HG03457 (cell line): ENCODE measurements around the gene SHC4.
"Not testable (repeated sequence)": the region's sequence is repeated elsewhere in the genome, so short reads cannot be mapped to it uniquely, and the experiment has no call there.

Source experiments
- ATAC-seq: cut with Tn5 transposase; IDR thresholded peaks from one replicate; pipeline ENCODE4 v1.9.1; 2021; ENCODE audit warnings: moderate number of reproducible peaks; ENCODE audit not compliant: unreplicated experiment

SHC4 gene

DNA sequence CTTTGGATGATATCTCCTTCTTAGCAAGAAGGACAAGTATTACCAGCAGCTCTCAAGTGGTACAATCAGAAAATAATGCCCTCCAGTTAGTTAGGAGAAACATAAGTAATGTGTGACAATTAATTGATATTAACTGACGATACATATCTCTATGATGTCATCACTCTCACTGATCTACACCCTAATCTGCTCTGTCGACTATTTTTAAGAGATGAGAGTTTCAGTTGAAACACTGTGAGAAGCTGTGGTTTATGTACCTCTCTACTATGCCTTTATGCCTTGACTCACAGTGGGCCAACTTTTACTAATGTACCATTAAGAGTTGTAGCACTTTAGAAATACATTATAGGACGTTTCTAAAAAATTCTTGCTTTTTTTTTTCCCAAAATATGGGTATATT, 161.5 kb downstream of the SHC4 start:
- ATAC-seq, result no peak

GRCh38 chr15:48800811-48801455, 162.8 kb downstream of the SHC4 start:
- no peak for ATAC-seq

GRCh38 chr15:48800245-48800644, 163.5 kb downstream of the SHC4 start:
- no peak for ATAC-seq

DNA sequence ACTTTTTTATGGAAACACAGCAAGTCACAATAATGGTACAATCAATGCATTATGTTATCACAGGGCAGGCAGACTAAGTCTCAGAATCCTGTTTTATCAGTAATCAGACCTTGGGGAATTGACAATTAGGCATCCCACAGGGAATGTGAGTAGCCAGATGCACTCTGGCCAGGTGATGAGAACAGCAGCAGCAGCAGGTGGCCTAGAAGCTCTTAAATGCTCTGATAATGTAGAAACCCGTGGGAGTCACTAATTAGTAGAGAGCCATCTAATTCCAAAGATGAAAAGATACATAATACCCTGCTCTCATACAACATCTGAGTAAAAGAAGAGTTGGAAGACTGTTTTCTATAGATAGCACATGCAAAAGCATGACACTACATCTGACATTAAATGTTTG, 165.4 kb downstream of the SHC4 start:
- ATAC-seq, result no peak

GRCh38 chr15:48796930-48797329, 166.8 kb downstream of the SHC4 start:
- peak; percentile 50 for ATAC-seq

DNA sequence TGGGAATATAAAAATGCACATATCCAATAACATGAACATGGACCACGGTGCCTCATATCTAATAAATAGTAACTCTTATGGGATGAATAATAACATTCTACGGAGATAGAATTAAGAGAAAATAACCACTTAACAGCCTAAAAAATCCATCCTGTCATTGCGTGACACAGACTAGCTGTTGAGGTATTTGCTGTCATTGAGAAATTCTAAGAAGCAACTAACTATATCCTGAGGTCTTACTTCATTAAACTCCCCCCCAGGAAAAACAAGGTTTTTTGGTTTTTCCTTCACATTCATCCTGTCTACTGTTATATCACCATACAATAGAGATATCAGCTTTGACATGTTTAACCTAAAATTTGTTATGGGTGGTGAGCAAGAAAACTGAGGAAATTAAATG, 167.2 kb downstream of the SHC4 start:
- no peak for ATAC-seq

DNA sequence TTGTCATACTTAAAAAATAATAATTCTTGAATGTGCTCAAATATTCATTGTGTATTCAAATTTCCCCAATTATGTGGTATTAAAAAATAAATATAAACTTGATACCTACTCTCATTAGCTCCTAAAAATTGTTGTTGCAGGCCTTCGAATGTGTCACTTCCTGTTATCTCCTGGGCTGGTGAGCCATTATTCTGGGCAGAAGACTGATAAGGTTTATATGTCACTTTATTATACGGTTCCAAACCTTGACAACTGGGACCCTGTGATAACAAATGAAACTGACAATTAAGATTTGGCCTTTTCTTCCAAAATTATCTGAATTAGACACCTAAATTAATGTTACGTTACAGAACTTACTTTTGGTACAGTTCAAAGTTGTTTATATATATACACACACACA, 167.8 kb downstream of the SHC4 start:
- no peak for ATAC-seq

DNA sequence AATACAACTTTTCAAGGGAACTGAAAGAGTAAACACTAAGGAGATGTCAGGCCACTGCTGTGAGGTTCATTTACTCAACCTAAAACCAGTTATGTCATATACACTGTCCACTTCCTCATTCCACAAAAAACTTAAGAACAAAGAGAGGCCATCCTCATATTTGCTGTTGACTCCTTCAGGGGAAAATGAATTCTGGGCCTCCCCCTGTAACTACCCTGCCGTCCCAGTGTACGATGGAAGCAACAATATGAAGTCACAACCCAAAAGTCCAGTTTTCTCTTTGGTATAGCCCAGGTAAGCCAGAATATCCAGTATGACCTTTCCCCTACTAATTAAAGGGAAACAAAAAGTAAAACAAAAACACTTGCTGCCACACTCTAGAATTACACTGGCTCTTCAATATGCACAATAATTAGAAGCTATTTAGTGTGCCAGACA, 169.0 kb downstream of the SHC4 start:
- no peak for ATAC-seq

DNA sequence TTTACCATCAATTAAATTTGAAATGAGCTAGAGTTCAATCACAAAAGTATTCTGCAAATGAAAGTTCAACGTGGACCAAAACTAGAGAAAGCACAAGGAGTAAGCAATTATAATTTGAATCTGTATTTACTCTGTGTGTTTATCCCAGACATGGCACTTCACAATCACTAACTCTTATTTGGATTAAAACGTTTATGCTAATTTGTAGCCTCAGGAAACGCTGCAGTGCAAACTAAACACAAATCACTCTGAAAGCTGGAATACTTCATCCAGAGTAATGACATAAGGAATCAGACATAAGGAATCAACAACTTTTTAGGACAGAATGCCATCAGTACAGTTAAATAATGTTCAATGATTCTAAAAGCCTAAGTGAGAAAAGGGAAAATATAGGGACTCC, 171.3 kb downstream of the SHC4 start:
- no peak for ATAC-seq

- not testable (repeated sequence) for ATAC-seq
These were observed 173.1 kb downstream of the SHC4 start for GRCh38 chr15:48790466-48791115.

DNA sequence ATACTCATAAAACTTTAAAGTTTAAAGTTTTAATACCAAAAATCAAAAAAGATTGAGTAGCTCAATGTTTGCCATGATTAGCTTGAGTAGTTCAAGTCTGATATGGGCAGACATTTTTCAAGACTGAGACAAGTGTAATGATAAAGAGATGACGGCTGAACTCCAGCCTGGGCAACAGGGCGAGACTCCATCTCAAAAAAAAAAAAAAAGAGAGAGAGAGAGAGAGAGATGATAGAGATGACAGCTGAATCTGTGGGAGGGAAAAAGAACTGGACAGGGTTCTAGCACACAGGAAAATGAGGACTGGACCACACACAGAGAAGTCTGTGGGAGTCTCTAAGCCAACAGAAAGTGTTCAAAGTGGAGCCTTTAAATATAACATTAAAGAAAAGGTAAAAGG, 178.0 kb downstream of the SHC4 start:
- ATAC-seq, result no peak

DNA sequence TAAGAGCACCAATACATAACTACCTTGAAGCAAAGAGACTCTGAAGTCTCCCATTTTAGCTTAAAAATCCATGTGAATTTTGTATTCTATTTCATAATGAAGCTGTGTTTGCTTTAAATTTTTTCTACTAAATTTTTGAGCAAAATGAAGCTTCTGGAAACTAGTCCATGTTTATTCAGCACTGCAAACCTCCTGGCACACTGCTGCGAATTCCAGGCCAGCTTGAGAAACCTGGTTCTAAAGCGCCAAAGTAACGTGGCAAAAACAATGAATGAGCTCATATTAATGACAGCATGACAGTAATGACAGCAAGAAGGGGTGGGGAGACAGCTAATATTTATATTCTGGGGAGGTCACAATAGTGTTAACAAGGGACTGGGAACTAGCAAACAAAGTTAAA, 178.5 kb downstream of the SHC4 start:
- no peak for ATAC-seq

- ATAC-seq, result no peak
These were observed 179.0 kb downstream of the SHC4 start for GRCh38 chr15:48784756-48785155.

DNA sequence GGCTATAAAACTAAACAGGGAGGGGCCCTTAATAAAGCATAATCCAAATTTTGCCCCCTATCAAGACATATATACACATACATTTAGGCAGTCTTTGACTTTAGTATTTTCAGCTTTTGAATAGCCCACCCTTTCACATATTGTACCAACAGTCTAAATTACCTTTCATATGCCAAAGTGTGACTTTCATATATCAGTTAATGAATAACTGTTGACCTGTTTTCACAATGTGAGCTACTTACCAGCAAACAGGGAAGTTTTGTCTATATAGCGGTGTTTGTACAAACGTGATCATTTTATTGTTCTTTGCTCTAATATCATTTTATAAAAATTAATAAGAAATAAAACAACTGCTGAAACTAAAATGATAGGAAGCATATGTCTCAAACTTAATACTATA, 180.8 kb downstream of the SHC4 start:
- ATAC-seq, result no peak

- ATAC-seq, result no peak
These were observed 182.1 kb downstream of the SHC4 start for GRCh38 chr15:48781481-48782081.

GRCh38 chr15:48781017-48781416, 182.7 kb downstream of the SHC4 start:
- ATAC-seq, result no peak

DNA sequence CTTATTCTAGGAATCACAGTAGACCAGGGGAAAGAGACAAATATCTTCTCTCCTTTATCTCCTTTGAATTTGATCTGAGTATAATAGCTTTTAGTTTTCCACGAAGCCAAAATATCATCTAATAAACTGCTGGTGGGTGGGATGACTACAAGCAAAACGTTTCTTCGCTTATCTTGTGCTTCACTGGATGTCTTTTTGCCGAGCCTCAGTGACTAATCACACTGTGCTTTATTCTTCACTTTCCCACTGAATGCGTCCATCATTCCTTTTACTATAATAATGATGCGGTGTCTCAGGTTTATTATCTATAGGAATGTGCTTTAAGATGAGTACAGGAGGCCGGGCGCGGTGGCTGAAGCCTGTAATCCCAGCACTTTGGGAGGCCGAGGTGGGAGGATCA, 185.4 kb downstream of the SHC4 start:
- no peak for ATAC-seq

DNA sequence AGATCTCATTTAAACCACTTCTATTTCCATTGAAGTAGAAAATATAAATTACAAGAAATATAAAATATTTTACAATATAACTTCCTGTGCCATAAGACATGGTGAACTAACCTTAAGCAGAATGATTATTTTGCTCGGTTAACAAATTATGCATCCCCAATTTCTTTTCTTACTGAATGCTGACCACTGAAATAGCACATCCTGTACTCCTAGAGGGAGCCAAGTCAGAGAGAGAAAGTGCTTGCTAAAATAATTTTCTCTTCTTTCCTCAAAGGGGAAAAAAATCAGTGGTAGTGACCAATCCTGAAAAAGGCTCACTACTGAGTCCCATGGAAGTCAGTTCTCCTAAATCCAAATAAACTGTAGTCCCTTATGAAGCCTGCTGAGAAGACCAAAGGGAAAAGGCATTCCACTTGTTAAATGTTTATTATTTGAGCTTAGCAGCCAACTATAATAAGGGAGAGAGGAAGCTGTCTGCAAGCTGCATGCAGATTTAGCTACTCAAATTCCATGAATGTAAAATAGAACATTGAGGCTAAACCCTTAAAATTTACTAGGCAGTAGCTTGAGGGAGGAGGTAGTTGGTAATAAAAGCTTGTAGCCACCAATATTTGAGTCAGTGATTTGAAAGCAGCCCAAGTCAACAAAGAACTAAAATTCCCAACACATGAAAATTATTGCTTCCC, 185.9 kb downstream of the SHC4 start:
- no peak for ATAC-seq

GRCh38 chr15:48775546-48775945, 188.2 kb downstream of the SHC4 start:
- ATAC-seq, result no peak

- no peak for ATAC-seq
These were observed 189.2 kb downstream of the SHC4 start for GRCh38 chr15:48774484-48774883.
